Fibroblast of peridontal ligament (primary cell): ENCODE data around the gene EHMT1.

ENCODE experiments used
- DNase-seq: peaks from one replicate; pipeline ENCODE4 v3.0.0-alpha.2; 2010; ENCODE audit errors: extremely low read depth

The EHMT1 gene

DNA sequence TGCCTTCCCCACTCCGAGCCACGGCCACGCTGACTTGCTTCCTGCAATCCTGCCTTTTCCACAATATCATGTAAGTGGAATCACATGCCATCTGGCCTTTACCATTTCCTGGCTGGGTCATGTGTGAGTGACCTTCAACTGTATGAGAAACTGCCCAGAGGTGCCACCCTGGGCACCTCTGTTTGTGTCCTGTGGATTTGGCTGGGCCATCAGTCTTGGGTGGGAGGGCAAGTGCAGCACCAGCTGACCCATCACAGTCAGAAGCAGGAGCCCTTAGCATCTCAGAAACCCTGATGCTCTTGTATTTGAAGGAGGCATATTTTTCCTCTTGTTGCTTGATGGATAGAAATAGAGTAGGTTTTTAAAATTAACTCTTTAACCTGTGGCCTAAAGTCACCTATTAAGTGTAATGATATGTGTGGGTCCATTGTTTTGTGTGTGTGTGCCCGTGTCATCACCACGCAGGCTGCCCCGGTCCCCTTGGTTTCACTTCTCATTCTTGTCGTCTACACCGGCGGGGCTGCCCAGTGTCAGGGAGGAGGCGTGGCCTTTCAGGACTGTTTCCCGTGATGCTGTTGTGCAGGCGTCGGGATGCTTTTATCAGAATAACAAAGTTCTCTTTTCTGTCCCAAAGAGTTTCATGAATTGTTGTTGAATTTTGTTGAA lies 206.7 kb downstream of the EHMT1 start:
- DNase-seq: no peak

- no peak for DNase-seq
Measured at GRCh38 chr9:137827908-137828526, 209.2 kb downstream of the EHMT1 start.

DNA sequence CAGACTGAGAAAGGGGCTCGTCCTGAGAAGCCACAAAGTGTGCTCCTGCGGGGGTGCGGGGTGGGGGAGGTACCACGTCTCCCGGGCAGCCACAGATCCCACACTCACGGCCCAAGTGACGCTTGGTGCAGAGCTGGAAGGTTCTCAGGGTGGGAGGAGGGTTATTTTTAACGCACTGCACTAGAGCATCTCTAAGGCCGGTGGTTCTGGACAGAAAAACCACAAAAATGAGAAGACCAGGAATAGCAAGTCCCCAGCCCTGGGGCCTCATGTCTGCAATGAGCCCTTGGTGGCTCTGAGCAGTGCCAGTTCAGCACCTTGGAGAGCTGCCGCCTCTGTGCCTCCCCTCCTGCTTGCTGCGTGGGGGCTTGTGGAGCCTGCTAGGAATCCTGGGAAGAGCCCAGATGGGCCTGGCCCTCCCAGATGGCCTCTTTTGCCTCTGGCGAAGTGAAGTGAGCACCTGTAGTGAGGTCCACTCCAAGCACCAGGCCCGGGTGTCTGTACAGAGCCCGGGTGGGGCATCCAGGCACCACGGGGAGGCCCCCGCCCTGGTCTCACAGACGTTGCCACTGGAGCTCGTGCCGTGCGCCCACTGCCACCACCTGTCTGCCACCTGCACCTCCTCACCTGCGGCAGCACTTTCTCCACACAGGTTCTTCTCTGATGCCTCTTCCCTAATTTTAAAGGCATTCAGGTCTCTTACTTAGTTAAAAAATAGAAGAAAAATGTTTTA lies 209.9 kb downstream of the EHMT1 start:
- DNase-seq: no peak

GRCh38 chr9:137829260-137829996 lies 210.6 kb downstream of the EHMT1 start:
- no peak for DNase-seq

DNA sequence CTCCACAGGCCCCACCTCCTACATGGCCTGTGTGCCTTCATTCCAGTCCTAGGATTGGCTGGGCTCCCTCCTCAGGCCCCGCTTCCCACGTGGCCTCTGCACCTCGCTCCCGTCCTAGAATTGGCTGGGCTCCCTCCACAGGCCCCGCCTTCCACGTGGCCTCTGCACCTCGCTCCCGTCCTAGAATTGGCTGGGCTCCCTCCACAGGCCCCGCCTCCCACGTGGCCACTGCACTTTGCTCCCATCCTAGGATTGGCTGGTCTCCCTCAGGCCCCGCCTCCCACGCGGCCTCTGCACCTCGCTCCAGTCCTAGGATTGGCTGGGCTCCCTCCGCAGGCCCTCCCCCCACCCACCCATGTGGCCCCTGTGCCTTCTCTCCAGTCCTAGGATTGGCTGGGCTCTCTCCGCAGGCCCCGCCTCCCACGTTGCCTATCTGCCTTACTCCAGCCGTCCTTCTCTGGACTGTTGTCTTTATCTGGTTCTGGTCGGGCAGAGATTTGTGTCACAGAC lies 213.4 kb downstream of the EHMT1 start:
- DNase-seq: no peak

GRCh38 chr9:137832830-137833590 lies 214.2 kb downstream of the EHMT1 start:
- no peak for DNase-seq

DNA sequence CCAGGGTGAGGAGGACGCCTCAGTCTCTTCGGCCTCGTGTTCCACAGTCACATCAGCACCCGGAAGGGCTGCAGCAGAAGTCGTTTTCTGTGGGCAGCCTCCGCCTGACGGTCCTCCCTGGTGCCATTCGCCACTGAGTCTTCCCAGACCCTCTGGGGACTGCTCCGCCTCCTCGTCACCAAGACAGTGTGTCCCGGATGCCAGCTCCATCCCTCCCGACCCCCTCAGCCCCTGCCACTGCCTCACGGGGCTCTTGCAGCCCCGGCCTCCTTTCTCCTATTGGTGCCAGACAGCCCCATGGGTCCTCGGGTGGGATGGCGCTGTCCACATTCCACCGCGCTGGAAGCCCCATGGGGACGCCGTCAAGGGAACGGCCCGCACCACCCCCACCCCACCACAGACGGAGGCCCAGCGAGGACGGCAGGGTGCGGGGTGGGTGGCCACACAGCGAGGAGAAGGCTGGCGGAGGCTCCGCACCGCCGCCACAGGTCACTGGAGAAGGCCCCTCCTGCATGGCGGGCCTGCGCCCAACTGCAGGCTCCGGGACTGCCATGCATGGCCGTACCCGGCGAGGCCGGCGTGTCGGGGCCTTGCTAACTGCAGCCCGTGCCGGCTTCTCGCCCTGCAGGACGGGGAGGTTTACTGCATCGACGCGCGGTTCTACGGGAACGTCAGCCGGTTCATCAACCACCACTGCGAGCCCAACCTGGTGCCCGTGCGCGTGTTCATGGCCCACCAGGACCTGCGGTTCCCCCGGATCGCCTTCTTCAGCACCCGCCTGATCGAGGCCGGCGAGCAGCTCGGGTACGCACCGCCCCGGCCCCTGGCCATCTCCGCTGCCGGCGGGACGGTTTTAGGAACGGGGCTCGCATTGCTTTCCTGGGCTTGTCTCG lies 215.2 kb downstream of the EHMT1 start:
- no peak for DNase-seq

GRCh38 chr9:137834846-137835546 lies 216.2 kb downstream of the EHMT1 start:
- no peak for DNase-seq

- DNase-seq: no peak
Measured at GRCh38 chr9:137836151-137836830, 217.5 kb downstream of the EHMT1 start.

DNA sequence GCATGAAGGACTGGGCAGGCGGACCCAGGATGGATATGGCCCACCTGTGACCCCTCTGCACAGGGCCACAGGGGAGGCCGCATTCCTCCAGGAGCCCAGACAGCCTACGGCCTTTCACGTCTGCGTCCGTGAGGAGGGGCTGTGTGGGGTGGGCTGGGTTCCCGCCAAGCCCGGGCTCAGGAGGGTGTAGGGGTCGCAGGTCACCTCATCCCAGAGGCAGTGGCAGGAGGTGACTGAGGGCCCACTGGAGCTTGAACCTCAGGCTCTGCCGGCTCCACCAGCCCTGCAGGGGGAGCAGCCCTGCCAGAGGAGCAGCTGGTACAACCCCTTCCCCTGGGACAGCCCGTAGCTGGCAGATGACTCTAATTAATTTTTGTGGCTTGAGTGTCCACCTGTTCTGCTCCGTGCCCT lies 218.0 kb downstream of the EHMT1 start:
- DNase-seq: no peak

DNA sequence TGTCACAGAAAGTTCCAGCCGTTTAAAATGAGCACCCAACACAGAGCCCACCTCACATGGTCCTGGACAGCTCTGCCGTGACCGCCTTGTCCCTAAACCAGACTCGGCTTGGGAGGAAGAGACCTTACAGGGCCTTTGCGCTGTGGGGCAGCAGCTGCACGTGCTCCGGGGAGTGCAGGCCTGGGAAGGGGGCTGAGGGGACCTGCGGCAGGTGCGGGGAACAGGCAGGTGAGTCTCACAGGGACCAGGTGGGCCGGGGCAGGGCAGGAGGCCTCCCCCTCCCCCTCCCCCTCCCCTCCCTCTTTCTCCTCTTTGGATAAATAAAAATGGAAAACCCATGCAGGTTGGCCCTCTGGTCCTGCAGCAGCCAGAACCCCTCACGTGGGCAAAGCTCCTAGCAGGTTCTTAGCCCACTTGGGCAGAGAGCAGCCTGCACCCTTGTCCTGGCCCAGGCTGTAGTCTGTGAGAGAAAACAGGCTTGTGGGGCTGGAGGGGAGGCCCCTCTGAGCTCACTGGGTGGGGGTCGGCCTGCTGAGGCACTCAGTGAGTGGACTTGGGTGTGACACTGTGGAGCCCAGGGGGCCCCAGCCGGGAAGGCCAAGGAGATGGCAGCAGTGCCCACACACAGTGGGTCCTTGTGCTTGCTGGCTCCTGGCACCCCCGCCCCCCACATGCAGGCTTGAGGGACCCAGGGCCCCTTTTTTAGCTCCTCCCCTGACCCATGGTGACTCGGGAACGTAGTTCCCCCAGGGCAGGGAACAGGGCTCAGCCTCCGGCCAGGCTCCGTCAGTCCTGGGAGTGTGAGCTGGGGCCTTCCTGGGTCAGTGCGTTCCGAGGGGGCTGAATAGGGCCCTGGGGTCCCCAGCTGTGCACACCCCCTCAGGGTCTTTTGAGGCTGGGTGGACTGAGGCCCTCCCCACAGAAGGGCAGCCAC lies 218.8 kb downstream of the EHMT1 start:
- no peak for DNase-seq

GRCh38 chr9:137838576-137838975 lies 219.8 kb downstream of the EHMT1 start:
- no peak for DNase-seq

DNA sequence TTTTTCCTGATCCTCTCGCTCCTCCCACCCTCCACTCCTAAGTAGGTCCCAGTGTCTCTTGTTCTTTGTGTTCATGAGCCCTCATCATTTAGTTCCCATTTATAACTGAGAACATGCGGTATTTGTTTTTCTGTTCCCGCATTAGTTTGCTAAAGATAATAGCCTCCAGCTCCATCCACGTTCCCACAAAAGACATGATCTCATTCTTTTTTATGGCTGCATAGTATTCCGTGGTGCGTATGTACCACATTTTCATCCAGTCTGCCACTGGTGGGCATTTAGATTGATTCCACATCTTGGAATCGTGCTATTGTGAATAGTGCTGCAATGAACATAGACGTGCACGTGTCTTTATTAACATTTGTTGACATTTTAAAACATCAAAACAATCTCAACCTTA lies 224.6 kb downstream of the EHMT1 start:
- DNase-seq: no peak

DNA sequence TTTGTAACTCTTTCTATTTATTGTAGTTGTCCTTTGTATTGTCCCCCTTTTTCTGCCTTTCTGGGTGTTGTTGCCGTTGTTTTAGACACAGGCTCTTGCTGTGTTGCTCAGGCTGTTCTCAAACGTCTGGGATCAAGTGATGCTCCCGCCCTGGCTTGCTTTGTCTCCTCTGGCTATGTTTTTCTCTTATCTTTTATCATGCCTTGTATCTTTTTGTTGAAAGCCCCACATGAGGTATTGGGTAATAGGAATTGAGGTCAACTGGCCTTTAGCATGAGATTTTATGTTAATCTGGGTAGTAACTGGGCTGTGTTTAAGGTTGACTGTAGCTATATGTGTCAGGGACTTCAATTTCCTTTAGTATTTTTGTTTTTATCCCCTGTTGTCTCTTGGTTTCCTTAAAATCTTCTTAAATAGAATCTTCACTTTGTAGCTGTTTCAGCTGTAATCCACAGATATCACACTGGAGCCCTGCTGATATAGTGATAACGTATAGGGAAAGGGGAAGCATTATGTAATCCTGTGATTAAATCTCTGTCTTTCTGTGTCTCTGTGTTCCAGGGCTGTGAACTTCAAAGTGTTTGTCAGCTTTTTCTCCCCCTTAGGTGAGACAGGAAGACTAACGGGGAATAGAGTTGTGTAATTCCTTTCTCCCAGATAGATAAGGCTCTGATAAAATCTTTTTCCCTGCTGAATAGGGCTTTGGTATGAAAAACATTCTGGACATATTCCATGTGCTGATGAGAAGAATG lies 232.9 kb downstream of the EHMT1 start:
- no peak for DNase-seq

- DNase-seq: no peak
Measured at GRCh38 chr9:137853392-137853995, 234.7 kb downstream of the EHMT1 start.

DNA sequence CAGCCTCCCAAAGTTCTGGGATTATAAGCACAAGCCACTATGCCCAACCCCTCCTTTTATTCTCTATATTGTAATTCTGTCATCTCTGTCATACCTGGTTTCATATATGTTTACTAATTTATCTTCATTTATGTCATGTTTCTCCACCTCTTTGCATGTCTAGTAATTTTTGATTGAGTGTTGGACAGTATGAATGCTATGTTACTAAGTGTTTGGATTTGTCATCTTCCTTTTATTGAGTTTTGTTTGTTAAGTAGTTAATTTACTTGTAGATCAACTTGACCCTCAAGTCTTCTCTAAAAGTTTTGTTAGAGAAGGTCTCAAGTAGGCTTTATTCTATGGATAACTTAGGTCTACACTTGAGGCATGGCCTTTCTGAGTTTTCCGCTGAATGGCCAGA lies 241.6 kb downstream of the EHMT1 start:
- DNase-seq: no peak

DNA sequence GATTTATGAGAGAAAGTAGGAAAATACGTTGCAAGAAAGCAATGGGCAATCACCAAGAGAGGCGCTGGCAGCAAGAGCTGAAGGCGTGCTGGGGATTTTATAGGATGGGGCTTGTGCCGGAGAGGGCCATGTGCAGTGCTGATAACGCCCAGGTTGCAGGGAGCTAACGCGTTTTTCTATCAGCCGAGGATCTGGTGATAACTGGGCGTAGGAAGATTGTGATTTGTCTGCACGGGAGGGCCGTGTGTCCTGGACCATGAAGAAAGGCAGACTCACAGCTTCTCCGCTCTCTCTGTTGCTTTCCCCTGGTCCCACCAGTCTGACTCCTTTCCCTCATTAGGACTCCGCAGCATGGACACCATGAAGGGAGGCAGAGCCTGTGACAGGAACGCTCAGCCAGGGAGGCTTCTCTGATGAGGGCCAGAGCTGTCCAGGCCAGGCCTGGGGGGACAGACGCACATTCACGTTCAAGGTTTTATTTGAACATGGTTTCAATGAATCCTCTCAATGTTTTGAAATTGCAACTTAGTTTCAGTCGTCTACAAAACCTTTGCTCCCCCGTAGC lies 246.9 kb downstream of the EHMT1 start:
- no peak for DNase-seq
